GM18861 (cell line): ENCODE results near the gene CXXC5.

ENCODE experiments used
- ATAC-seq: cut with Tn5 transposase; IDR thresholded peaks from one replicate; pipeline ENCODE4 v1.9.1; 2021; ENCODE audit not compliant: unreplicated experiment

The CXXC5 gene

DNA sequence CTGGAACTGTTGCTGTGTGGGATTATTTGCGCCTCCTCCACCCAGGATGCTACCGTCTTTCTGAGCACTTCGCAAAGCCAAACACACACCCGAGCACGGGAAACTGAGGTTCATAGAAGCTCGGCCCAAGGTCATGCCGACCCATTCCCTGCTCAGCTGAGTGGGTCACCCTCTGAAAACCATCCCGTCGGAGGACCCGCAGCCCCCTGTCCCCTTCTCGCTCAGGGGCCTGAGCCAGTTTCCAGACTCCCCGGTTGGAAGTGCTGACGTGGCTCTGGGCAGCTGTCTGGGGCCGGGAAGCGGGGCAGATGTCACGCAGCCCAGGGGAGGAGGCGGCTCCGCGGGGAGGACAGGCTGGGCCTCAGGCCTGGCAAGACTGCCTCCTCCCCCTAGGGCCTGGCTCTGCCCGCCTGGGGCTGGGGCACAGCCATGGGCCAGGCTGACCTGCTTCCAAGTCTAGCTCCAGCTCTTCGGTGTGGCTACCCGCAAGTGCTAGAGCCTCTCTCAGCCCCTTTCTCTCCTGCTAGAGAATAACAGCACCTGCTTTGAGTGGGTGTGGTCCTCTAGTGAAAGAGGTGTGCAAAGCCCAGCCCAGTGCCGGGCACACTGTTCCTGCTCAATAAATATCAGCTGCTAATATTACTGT is 9.9 kb upstream of the CXXC5 start:
- no peak for ATAC-seq

DNA sequence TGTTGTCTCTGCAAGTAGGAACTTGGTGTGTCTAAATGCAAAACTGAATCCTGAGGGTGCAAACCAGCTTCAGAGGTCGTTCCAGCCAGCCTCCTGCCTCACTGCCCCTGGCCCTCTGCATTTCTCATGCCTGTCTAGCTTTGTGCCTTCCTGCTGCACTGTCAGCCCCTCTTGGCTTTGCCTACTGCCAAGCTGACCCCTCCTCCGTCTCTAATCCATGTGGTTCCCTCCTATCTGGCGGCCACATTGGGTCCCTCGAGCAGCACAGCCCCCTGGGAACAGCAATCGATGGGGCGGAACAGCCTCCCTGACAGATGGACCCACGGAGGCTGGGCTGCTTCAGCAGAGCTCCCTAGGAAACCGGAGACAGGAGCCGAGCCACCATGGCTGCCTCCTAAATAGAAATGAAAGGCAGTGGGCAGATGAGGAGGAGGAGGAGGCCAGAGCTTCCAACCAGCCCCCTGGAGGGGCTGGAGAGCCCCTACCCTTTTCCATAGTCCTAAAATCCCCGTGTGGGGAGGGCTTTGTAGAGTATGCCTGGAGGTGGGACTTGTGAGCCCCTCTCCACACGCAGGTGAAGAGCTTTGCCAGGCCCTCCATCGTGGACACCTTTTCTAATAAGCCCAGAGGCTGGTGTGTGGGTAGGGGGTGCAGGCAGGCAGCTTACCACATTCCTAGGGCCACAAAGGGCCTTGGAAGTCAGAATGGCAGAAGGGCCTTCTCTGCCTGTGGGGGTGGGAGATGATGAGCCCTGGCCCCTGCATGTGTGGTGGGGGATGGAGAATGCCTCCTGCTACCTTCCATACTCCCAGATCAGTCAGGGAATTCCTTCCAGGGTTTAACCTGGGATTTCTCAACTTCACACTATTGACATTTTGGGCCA is 9.2 kb upstream of the CXXC5 start:
- no peak for ATAC-seq

DNA sequence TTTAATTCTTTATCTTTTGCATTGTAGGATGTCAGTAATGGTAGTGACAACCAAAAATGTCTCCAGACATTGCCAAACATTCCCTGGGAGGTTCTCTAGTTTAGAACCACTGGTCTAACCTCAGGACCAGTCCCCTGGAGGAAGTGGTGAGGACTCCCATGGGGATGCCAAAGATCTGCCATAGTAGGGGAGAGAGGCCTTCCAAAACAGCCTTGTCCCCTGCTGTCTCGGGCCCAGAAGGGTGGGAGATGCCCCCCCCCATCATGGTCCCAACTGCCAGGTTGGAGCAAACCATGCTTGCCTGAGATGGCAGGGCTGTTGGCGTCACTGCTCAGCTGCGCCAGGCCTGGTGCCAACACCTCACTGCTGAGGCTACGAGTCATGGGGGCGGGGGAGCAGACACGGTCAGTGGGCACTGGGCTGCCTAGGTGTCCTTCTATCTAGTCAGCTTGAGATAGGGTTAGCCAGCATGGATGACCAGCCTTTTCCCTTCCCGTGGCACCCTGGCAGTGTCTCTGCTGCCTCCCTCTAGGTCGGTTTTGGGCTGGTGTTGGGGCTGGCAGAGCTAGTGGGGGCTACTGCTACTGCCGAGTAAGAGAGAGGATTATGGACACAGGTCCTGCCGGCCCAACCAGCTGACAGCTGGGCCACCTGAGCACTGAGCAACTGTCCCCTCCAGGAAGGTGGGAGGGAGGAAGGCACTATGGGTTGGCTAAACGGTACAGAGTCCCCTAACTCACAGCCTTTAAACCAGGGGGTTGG is 8.3 kb upstream of the CXXC5 start:
- no peak for ATAC-seq

DNA sequence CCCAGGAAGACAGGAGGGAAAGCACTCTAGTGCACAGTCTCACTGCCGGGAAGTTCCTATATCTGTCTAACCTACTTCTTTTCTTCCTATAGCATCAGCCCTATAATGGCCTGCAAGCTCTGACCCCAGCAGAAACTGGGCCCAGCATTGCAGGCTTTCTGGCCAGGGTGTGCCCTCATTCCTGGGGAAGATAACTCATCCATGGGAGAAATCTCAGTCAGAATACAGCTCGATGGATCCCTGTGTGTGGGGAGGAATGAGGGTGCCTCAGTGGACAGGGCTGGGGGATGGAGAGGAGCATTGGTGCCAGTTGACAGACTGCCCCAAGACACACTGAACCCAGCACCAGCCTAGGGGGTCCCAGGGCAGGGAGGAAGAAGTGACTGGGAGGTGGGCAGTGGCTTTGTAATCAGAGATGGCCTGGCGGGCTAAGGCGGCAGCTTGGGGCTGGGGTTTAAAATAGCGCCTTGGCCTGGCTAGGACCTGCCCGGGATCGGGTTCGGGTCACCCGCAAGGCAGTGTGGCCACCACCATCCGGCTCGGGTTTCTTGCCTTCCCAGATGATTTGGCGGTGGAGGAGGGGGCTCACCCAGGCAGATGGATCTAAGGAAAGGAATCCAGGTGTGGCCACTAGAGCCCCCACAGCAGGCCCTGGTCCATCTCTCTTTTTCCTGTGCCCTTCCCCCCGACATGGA is 7.6 kb upstream of the CXXC5 start:
- ATAC-seq, result no peak

DNA sequence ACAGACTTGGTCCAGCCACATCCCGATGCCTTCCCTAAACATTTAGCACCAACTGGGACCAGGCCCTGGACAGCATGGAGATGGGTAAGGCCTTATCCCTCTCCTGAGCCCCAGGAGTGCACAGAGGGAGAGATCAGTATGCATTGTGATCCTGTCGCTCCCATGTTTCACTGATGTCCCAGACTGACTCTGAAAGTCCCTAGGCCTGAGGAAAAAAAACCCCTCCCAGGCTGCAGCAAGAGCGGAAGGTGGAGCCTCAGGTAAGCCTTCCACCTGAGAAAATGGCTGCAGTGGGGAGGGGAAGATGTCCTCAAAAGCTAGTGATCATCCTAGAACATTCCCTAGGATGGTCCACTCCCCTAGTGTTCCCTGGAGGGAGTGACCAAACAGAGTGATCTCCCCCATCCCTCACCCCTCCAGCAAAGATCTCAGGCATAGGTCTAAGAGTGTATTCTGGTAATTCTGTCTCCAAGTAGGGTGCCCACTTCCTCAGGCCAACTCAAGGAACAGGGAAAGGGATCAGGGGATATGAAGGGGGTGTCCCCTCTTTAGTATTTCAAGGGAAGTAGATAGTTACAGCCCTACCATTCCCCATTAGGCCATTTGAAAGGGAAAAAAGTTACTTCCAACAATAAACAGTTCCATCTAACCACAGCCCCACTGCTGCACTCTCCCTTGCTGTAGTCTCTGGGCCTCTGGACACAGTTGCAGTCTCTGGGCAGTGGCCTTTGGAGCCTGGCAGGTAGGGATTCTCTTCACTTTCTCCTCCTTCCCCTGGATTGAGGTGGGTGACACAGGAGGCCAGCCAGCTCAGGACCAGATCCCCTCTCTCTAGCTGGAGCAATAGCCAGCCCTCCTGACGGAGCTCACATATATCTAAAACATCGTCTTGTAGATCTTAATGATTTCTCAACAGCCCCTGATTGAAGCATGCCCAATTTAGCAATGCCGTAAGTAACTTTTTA is 6.8 kb upstream of the CXXC5 start:
- no peak for ATAC-seq

DNA sequence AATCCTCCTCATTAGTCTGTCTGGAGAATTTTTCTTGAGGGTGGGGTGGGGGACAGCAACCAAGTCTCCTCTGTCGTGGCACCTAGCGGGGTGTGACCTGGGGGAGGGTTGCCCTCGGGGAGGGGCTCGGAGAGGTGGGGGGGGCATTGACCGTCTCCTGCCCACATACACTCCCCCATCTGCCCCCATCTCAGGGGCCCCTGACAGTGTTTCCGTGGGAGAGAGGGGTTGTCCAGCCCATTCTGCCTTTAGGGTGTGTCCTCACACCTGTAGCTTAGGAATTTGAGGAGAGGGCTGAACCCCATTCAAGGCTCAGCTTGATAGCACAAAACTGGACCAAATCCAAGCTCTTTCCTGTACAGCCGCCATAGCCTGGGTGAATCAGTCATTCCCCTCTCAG is 5.9 kb upstream of the CXXC5 start:
- ATAC-seq, result no peak

DNA sequence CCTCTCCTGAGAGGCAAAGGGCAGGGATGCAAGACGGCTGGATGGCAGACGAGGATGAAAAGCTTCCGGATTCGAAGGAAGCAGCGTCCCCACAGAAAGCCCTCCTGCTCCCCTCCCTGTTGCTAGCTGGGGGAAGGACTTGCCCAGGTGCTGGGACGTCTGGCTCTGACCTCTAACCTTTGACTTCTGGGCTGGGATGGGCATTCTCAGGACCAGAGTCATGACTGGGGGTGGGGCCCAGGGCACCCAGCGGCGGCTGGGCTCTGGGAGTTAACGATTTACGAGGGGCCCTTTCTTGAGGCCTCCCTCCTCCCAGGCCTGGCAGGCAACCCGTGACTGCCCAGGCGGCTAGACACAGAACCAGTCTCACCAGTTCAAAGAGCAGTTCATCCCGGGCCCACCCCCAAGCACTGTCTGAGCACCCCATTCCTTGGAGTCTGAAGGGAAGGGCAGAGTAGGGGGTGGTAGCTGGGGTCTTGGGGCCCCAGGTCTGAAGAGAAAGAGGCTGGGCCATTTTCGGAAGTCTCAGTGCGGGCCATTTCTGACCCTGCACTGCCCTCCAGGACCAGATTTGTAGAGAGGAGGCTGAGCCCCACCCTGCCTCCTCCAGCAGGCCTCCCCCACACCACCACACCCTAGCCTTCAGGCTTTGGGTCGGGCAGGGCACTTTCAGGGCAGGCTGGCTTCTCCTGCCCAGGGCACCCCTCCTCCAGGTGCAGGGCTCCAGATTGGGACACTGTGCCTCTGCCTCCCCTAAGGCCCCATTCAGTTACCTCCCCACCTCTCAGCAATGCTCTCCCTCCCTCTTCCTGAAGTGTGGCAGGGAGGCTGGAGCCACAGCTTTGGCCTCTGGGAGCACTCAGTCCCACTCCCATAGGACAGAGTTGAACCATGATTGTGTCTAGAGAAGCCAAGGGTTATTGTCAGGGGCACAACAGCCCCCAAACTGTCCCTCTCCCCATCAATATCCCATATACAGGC is 5.0 kb upstream of the CXXC5 start:
- ATAC-seq, result no peak

DNA sequence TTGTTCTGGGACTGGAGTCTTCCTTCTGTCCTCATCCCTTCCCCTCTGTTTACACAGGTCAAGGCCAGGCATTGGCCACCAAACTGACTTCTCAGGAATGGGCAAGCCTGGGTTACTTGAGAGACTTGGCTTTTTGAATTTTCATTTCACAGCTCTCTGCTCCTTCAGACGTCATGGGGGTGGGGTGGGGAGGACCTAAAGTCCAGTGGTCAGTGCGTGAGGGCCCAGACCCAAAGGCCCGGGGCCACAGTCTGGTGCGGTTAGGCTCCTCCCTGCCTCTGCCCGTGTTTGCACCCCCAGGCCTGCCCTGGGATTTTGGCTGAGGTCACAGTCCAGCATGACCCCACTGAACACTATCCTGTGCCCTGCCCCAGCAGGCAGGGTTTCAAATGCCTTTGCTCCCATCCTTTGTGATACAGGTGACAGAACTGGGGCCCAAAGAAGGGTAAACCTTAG is 4.1 kb upstream of the CXXC5 start:
- ATAC-seq, result no peak

DNA sequence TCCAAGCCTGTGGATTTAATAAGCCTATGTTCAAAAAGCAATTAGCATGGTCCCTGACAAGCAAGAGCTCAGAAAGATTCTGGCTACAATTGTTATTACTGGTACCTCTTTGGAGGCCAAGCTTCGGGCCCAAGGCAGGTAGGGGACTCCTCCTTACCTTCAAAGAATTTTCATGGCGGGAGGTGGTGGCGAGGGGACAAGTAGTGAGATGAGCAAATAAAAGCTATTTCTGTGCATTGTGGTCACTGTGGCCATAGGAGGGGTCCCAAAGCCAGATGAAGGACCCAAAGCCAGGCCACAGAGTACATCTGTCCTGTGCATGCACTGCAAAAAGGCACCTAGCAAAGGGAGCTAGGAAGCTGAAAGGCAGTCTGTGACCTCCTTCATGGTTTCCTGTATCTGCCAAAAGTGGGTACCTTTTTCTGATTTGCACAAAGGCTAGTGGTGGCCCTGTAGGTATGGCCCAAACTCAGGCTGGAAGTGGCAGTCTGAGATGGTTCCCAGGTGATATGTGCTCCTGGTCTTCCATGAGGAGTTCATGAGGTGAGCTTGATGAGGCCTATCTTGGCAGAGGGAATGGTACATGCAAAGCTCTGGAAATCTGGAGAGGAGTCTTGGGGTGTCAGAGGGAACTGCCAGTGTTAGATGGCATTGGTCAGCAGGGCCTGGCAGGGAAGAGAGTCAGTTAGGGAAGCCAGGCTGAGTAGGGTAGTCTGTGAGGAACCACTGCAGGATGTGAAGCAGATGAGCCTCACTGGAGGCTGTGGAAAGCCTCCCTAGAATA is 3.3 kb upstream of the CXXC5 start:
- no peak for ATAC-seq

DNA sequence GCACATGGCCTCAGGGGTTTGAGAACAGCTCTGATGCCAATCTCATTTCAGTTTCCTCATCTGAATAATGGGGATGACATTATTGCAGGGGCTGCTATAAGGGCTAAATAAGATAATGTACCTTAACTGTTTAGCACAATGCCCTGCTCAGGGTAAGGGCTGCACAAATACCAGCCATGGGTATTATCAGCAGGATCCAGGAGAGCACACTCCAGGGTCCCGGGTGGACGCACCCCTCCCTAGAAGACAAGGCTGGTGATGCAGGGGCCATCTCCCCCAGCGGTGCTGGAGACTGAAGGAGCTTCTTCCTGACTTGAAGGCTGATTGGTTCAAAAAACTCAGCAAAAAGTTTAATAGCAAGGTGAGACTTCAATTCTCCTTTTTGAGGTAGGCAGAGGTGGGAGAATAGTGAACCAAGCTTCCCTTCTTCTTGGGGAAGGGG is 2.7 kb upstream of the CXXC5 start:
- no peak for ATAC-seq

DNA sequence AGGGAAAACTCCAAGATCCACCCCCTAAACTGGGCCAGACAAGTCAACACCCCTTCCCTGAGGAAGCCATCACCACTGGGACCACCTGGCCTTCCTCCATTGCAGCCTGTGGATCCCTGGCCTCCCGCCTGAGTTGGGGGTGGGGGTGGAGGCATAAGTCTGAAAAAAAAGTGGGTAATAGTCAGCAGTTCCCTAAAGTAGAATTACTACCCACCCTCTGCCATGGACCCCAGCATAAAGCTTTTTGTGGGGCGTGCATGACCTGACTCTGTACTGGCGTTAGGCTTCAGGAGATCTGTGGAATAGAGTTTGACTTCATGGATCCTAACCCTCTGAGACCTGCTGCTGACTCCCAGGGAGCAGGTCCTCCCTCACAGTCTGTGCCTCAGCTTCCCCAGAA is 2.0 kb upstream of the CXXC5 start:
- ATAC-seq, result no peak

DNA sequence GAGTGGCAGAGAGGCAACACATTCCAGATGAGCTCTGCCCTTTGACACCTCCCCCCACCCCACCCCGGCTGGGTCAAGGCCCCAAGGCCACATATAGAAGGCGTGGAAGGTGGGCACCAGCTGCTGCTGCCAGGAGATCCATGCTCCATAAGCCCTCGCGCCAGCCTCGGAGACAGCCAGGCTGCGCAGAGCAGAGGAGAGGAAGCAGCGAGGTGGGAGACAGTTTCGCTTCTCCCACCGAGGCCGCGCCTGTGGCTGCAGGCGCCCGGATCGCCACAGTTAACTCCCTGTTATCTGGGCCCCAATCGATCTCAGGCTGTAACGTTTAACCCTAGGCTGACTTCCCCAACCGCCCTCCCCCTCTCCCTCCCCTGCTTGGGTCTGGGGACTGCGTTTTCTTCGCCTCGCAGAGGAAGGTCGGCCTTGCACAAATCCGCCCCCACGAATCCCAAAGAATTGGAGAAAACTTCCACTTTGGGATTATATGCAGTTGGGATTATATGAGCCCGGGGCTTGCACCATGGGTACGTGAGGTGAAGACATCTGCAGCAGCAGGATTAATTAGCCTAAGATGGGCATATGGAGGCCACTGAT is 1.1 kb upstream of the CXXC5 start:
- no peak for ATAC-seq

DNA sequence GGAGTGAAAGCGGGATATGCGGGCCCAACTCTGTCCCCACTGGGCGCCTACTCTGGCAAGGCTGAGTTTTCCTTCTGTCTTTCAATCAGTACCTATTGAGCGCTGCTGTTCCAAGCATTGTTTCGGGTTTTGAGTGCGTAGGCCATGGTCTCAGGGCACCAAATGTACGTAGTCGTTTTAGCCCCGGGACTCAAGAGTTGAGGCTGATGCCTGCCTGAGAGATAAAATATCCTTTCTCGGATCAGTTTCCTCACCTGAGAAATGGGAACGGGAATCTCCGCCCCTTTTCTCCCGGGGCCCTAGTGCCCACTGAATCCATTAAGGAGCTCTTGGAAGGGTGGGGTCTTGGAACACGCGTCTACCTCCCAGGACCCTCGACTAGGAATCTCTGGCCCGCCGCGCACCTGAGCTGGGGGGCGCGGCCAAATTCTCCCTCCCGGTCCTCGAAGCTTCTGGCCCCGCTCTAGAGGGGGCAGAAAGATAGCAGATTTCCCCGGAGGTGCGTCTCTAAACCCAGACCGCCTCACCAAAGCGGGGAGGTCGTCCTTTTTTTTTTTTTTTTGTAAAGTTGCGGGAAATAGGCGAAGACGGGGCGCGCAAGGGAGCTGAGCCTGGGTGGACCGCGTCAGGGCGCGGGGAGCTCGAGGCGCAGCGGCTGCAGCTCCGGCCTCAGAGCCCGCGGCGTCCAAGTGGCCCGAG is 494 bp upstream of the CXXC5 start:
- ATAC-seq, result no peak

DNA sequence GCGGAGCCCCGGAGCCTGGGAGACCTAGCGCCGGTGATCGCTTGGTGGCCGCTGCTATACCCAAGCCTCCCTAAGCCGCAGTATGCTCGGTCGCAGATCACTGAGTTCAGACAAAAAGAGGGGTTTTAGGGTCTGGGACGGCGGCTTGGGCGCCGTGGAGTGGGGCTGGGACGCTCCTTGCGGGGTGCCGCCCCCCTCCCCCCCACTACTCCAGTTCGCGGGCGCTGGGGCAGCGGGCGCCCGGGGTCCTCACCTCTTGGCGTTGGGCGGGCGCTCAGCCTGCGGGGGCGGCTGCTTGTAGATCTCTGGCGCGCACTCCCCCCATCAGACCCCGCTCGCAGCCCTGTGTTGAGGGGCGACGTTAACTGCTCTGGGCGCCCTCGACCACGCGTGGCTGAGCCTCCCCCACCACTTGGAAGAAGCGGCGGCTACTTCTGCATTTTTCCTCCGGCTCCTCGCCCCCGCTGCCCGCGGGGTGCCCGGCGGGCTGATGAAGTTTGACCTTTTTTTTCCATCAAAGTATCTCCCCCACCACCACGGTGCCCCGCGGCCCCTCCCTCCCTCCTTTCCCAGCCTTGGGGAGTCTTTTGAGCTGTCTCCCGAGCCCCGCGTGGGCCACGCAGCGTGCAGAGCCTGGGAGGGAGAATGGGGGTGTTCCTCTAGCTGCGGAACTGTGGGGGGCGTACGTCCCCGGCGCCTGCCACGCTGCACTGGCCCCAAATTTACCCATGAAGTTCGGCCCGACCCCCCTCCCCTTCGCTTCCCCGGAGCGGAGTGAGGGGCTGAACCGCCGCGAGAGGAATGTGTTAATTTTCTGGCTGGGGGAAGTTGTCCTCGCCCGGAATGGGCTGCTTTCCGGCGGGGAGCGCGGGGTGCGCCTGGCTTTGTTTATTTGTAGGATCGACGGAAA is 1.2 kb downstream of the CXXC5 start:
- ATAC-seq, result no peak

DNA sequence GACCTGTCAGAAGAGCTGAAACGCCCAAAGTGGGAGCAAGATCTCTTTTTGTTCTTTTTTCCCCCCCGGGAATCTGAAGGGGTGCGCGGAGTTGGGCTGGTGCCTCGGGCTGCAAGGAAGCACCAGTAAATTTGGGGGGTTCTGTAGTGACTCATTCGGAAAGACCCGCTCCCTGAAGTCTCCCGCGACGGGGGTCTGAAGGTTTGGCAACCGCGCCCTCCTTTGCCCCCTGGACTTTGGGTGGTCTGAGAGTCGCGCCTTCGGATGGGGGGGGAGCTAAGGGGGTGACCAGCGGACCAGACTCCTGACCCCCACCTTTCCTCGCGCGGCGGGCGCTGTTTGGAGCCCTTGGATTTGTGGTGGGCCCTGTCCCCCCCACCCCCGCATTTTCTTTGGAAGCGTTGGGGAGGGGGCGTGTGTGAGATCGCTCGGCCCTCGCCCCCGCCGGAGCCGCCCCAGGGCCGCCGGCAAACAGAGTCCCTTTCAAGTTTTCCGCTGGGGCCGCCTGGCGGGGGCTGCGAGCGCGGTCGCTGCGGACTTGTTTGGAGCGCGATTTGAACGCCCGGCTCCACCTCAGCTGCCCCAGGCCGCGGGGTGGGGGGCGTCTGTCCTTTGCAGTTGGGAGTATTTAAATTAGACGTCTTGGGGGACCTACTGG is 2.0 kb downstream of the CXXC5 start:
- no peak for ATAC-seq

DNA sequence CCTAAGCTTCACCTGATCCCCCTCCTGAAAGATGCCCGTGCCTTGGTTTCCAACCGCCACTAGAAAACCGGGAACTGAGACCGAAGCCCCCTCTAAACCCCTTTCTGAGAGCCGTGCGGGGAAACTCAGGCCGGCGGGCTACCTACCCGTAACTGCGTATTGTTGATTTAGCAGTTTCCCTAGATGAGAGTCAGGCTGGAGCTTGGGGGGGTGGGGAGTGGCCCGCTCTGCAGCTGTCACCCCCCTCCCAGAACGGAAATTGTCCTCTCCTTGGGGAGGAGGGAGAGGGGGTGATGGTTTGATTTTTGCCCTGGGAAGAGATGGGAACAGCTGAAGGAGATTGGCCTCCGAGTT is 2.5 kb downstream of the CXXC5 start:
- no peak for ATAC-seq
